ENCODE measurements around the gene TTC6.

DNA sequence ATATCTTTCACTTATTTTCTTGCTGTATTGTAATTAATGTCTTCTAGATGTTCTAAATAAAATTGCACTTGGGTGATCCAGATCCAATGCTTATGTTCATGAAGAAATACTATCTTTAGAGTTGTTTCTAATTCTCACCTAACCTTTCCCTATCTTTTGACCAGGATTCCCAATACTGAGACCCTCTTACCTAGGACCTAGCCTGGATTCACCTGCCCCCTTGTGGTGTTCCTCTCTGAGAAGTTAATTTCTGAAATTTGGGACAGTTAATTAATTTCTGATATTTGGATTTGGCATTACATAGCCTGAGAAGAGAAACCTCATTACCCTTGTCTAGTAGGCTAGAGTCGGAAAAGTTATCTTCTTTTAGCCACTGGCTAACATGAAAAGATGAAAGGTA, 29.9 kb upstream of the TTC6 start:
- TF ChIP-seq POLR2AphosphoS5 (IDR thresholded peaks at IDR 0.05): no peak
- TF ChIP-seq, protein P1, sequence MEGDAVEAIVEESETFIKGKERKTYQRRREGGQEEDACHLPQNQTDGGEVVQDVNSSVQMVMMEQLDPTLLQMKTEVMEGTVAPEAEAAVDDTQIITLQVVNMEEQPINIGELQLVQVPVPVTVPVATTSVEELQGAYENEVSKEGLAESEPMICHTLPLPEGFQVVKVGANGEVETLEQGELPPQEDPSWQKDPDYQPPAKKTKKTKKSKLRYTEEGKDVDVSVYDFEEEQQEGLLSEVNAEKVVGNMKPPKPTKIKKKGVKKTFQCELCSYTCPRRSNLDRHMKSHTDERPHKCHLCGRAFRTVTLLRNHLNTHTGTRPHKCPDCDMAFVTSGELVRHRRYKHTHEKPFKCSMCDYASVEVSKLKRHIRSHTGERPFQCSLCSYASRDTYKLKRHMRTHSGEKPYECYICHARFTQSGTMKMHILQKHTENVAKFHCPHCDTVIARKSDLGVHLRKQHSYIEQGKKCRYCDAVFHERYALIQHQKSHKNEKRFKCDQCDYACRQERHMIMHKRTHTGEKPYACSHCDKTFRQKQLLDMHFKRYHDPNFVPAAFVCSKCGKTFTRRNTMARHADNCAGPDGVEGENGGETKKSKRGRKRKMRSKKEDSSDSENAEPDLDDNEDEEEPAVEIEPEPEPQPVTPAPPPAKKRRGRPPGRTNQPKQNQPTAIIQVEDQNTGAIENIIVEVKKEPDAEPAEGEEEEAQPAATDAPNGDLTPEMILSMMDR (IDR thresholded peaks at IDR 0.05): no peak
